A673 (cell line): ENCODE measurements around the gene TMEM8B. TPM values are rescaled to one million over a fixed set of nuclear protein-coding genes. Genes with fewer than 3 reads are reported as not detected.

ENCODE experiments used
- BruUV-seq: library from RNA; stranded (reverse); fragments of 400-500 nt; replicated peaks from 2 replicates; lab custom pipeline; 2021; lab: Mats Ljungman, UMichigan
- CTCF ChIA-PET: fragments of 300-600 bp; sonication (Branson Sonifier 250); formaldehyde crosslinking; loops from one replicate; lab custom pipeline; 2022; ENCODE audit warnings: antibody characterized with exemption; lab: Charles Lee
- POLR2A ChIA-PET: fragments of 300-600 bp; sonication (Branson Sonifier 250); formaldehyde crosslinking; loops from one replicate; lab custom pipeline; 2022; ENCODE audit warnings: antibody characterized with exemption; ENCODE audit not compliant: low non-redundant PET; lab: Charles Lee
- DNase-seq: peaks from one replicate; pipeline ENCODE4 v3.0.0-alpha.2; 2015; ENCODE audit warnings: low spot score
- H3K27ac ChIP-seq: fragments of 200-600 bp; sonication (generic); 2 replicates; pipeline ENCODE4 v1.5.1; 2016; ENCODE audit warnings: mixed run types, low read depth, mild to moderate bottlenecking, mixed read lengths, antibody characterized with exemption, low read length; ENCODE audit not compliant: poor library complexity, severe bottlenecking
- H3K27me3 ChIP-seq: fragments of 200-600 bp; sonication (generic); replicated peaks from 2 replicates; pipeline ENCODE4 v1.6.1; 2017; ENCODE audit warnings: mixed run types, low read depth, mild to moderate bottlenecking, mixed read lengths, antibody characterized with exemption, low read length; ENCODE audit not compliant: insufficient read depth, poor library complexity
- H3K36me3 ChIP-seq: fragments of 200-600 bp; sonication (generic); 2 replicates; pipeline ENCODE4 v1.6.1; 2016; ENCODE audit warnings: mixed run types, mild to moderate bottlenecking, mixed read lengths, antibody characterized with exemption, low read length; ENCODE audit not compliant: insufficient read depth, poor library complexity, severe bottlenecking
- H3K4me1 ChIP-seq: fragments of 200-600 bp; sonication (generic); 2 replicates; pipeline ENCODE4 v1.6.1; 2017; ENCODE audit warnings: mixed run types, mild to moderate bottlenecking, mixed read lengths, antibody characterized with exemption, low read length; ENCODE audit not compliant: insufficient read depth, poor library complexity, severe bottlenecking
- H3K4me3 ChIP-seq: fragments of 200-600 bp; sonication (generic); 2 replicates; pipeline ENCODE4 v1.5.1; 2016; ENCODE audit warnings: low read depth, mixed run types, mild to moderate bottlenecking, mixed read lengths, low read length; ENCODE audit not compliant: poor library complexity, severe bottlenecking
- H3K9me3 ChIP-seq: fragments of 200-600 bp; sonication (generic); 2 replicates; pipeline ENCODE4 v1.6.1; 2016; ENCODE audit warnings: mixed run types, low read depth, mild to moderate bottlenecking, mixed read lengths, antibody characterized with exemption, low read length; ENCODE audit not compliant: poor library complexity, severe bottlenecking
- CTCF ChIP-seq: fragments of 300-800, 200-600 bp; sonication (generic); conservative IDR thresholded peaks from 2 replicates; pipeline ENCODE4 v1.5.1; 2017; ENCODE audit warnings: low read depth, mild to moderate bottlenecking, antibody characterized with exemption, low read length, moderate library complexity, mixed read lengths
- EZH2 ChIP-seq: fragments of 200-600 bp; sonication (generic); IDR thresholded peaks from 2 replicates; pipeline ENCODE4 v1.6.1; 2017; ENCODE audit warnings: borderline replicate concordance, low read depth, mild to moderate bottlenecking, mixed read lengths, antibody characterized with exemption, low read length; ENCODE audit not compliant: poor library complexity, severe bottlenecking
- intact Hi-C: fragments of 100-400 bp; cut with micrococcal nuclease; formaldehyde crosslinking; loops from one replicate; pipeline ENCODE4 v1.10.0; 2022; ENCODE audit not compliant: unreplicated experiment
- total RNA-seq: library from RNA; stranded (reverse); gene quantifications from 2 replicates; pipeline ENCODE4 v1.2.3, GENCODE V29; 2021

TMEM8B gene
- total RNA-seq, 1 experiment from 2014 or later: 6.9 TPM

- Histone ChIP-seq H3K36me3 (no peaks in the 10 kb centered on the region), H3K27me3 (no peaks in the 10 kb centered on the region), H3K4me1 (peaks cover 40% of the 10 kb centered on the region), H3K9me3 (no peaks in the 10 kb centered on the region), H3K27ac (no peak overlapping the region), H3K4me3 (no peak overlapping the region)
- intact Hi-C loops: loop anchor here (5.0 kb wide), 2 partner anchors 43 to 118 kb away; no protein-coding TSS in a partner anchor
- no peak for DNase-seq
- CTCF ChIA-PET: no interaction called here
- BruUV-seq: no TSS peak
- POLR2A ChIA-PET: no interaction called here
- TF ChIP-seq CTCF: no peak
- TF ChIP-seq EZH2: no peak
Observed at GRCh38 chr9:35904338-35904737, 75.3 kb downstream of the TMEM8B start.

GRCh38 chr9:35905051-35905781 is 76.2 kb downstream of the TMEM8B start:
- Histone ChIP-seq H3K36me3 (no peaks in the 10 kb centered on the region), H3K4me1 (peaks cover 40% of the 10 kb centered on the region), H3K9me3 (no peaks in the 10 kb centered on the region), H3K4me3 (no peak overlapping the region), H3K27me3 (no peaks in the 10 kb centered on the region), H3K27ac (no peak overlapping the region)
- ChIA-PET CTCF (interaction anchor here (0.7 to 0.8 kb wide), 2 partner anchors 23 to 40 kb away, joined by 3 to 4 read pairs; no protein-coding TSS in a partner anchor), POLR2A (no interaction called here)
- intact Hi-C loops: no loop called here
- no peak for DNase-seq
- no peak for TF ChIP-seq EZH2
- TF ChIP-seq CTCF: no peak
- BruUV-seq: no TSS peak

- no peaks in the 10 kb centered on the region for H3K27me3 ChIP-seq
- BruUV-seq: no TSS peak
- no peak within 1 kb of the TSS for H3K4me3 ChIP-seq
- ChIA-PET POLR2A (no interaction called here), CTCF (interaction anchor here (0.7 to 0.8 kb wide), 2 partner anchors 24 to 39 kb away, joined by 3 to 4 read pairs; no protein-coding TSS in a partner anchor)
- peak within 1 kb of the TSS; percentile 77 for H3K27ac ChIP-seq
- peaks cover 42% of the 10 kb centered on the region for H3K4me1 ChIP-seq
- H3K9me3 ChIP-seq: no peaks in the 10 kb centered on the region
- intact Hi-C loops: no loop called here
- H3K36me3 ChIP-seq: no peaks in the 10 kb centered on the region
- TF ChIP-seq EZH2: no peak
- TF ChIP-seq CTCF: no peak
- DNase-seq: peak; percentile 32
Observed at GRCh38 chr9:35905912-35906679, 77.1 kb downstream of the TMEM8B start, which contains the start of gene HRCT1. HRCT1 (plus strand) TSS chr9:35906202; CDS start chr9:35906288, 86 bp downstream.
